ENCODE data around the gene MMP7. TPM values are rescaled to one million over a fixed set of nuclear protein-coding genes. Genes with fewer than 3 reads are reported as not detected.

Gene MMP7
- total and polyA plus RNA-seq, 2 donors (not counting 1 experiment from before 2014, with no cell fraction given) = not detected

DNA sequence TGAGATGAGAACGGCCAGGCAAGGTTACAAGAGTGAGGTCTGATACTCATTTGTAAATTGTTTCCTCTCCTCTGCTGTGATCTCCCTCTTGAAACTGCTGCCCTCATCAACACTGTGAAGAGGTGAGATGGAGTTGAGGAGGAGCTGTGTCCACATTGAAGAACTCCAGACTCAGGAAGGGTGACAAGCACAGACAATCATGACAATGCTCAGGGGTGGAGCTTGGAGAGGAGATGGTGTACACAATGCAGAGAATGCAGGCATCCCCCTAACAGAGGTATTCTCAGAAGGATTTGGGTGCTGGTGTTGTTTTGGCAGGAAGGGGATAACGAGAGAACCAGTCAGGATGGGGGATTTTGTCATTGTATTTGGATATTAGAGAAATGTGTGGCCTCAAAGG lies 21.5 kb upstream of the MMP7 start:
- ChIA-PET CTCF (interaction anchor here (1.4 kb wide), 1 partner anchor 61 kb away, joined by 4 read pairs; no protein-coding TSS in a partner anchor), POLR2A (no interaction called here)
- H3K27ac Mint-ChIP-seq = no peak overlapping the region
- H3K27me3 Mint-ChIP-seq = no peaks in the 10 kb centered on the region
- no peaks in the 10 kb centered on the region for H3K9me3 Mint-ChIP-seq (ENCODE audit: insufficient read depth)
- H3K79me2 ChIP-seq (ENCODE audit: control insufficient read depth, insufficient read depth, low read length) = no peaks in the 10 kb centered on the region
- intact Hi-C loops (cut with micrococcal nuclease) = no loop called here
- H3K9me3 ChIP-seq (ENCODE audit: control extremely low read depth in 1 of 3, control insufficient read depth in 2 of 3, insufficient read depth in 1 of 3, low read length in 2 of 3) = peaks cover 0 to under 1% (median 0%) of the 10 kb centered on the region in 3 donors
- 100% methylated on average over 1 of the region's 2 CpGs for WGBS (ENCODE audit: insufficient coverage)
- H4K20me1 ChIP-seq (ENCODE audit: control insufficient read depth, insufficient read depth, low read length, poor library complexity, severe bottlenecking) = no peaks in the 10 kb centered on the region
- TF ChIP-seq EZH2 (IDR thresholded peaks at IDR 0.05; ENCODE audit: borderline replicate concordance, insufficient read depth, low read depth, low read length, poor library complexity, severe bottlenecking) (no peak), CTCF (IDR thresholded peaks at IDR 0.05) (no peak)
- H3K4me3 Mint-ChIP-seq = no peak overlapping the region
- no peak for DNase-seq
- H2AFZ ChIP-seq (ENCODE audit: insufficient read depth, low read depth, low read length, poor library complexity, severe bottlenecking) = no peak overlapping the region
- H3K4me1 ChIP-seq (ENCODE audit: control insufficient read depth in 2 of 2, insufficient read depth in 2 of 2, low read length in 2 of 2) = peaks cover 13 to 18% of the 10 kb centered on the region in 2 donors
- no peak overlapping the region for H3K27ac ChIP-seq (ENCODE audit: low read length in 2 of 2)
- no peak overlapping the region for H3K4me2 ChIP-seq (replicated peaks; ENCODE audit: low read depth, low read length, poor library complexity, severe bottlenecking)
- no peak overlapping the region for H3K4me3 ChIP-seq (ENCODE audit: control extremely low read depth in 1 of 5, extremely low read depth in 1 of 5, insufficient read depth in 1 of 5, low read depth in 2 of 5, low read length in 4 of 5)
- H3K36me3 ChIP-seq (replicated peaks in 1 of 2; ENCODE audit: control extremely low read depth in 1 of 2, control insufficient read depth in 1 of 2, extremely low read depth in 1 of 2, insufficient read depth in 2 of 2, low read length in 1 of 2) = no peaks in the 10 kb centered on the region
- peaks cover 25% of the 10 kb centered on the region for H3K4me1 Mint-ChIP-seq
- no peaks in the 10 kb centered on the region for H3K27me3 ChIP-seq (replicated peaks in 1 of 4; ENCODE audit: control extremely low read depth in 1 of 4, control insufficient read depth in 3 of 4, insufficient read depth in 4 of 4, low read length in 3 of 4)
- no peak for ATAC-seq (ENCODE audit: low read depth)
- no peak overlapping the region for H3K9ac ChIP-seq (ENCODE audit: low read length)

GRCh38 chr11:102551169-102551781 lies 20.7 kb upstream of the MMP7 start:
- H3K9me3 Mint-ChIP-seq (ENCODE audit: insufficient read depth) = no peaks in the 10 kb centered on the region
- DNase-seq (no peak), ATAC-seq (ENCODE audit: low read depth) (no peak)
- no peaks in the 10 kb centered on the region for H3K27me3 Mint-ChIP-seq
- CTCF ChIA-PET = interaction anchor here (1.4 kb wide), 2 partner anchors 55 to 62 kb away, joined by 4 read pairs; no protein-coding TSS in a partner anchor
- H3K4me1 Mint-ChIP-seq = peaks cover 32% of the 10 kb centered on the region
- Histone ChIP-seq H3K4me1 (ENCODE audit: control insufficient read depth in 2 of 2, insufficient read depth in 2 of 2, low read length in 2 of 2) (peaks cover 21 to 24% of the 10 kb centered on the region in 2 donors), H3K36me3 (replicated peaks in 1 of 2; ENCODE audit: control extremely low read depth in 1 of 2, control insufficient read depth in 1 of 2, extremely low read depth in 1 of 2, insufficient read depth in 2 of 2, low read length in 1 of 2) (no peaks in the 10 kb centered on the region), H4K20me1 (ENCODE audit: control insufficient read depth, insufficient read depth, low read length, poor library complexity, severe bottlenecking) (no peaks in the 10 kb centered on the region), H2AFZ (ENCODE audit: insufficient read depth, low read depth, low read length, poor library complexity, severe bottlenecking) (no peak overlapping the region), H3K4me2 (replicated peaks; ENCODE audit: low read depth, low read length, poor library complexity, severe bottlenecking) (no peak overlapping the region), H3K9ac (ENCODE audit: low read length) (no peak overlapping the region), H3K79me2 (ENCODE audit: control insufficient read depth, insufficient read depth, low read length) (no peaks in the 10 kb centered on the region), H3K9me3 (ENCODE audit: control extremely low read depth in 1 of 3, control insufficient read depth in 2 of 3, insufficient read depth in 1 of 3, low read length in 2 of 3) (no peaks in the 10 kb centered on the region), H3K4me3 (ENCODE audit: control extremely low read depth in 1 of 5, extremely low read depth in 1 of 5, insufficient read depth in 1 of 5, low read depth in 2 of 5, low read length in 4 of 5) (no peak overlapping the region), H3K27ac (ENCODE audit: low read length in 2 of 2) (no peak overlapping the region), H3K27me3 (replicated peaks in 1 of 4; ENCODE audit: control extremely low read depth in 1 of 4, control insufficient read depth in 3 of 4, insufficient read depth in 4 of 4, low read length in 3 of 4) (no peaks in the 10 kb centered on the region)
- no peak overlapping the region for H3K4me3 Mint-ChIP-seq
- intact Hi-C loops (cut with micrococcal nuclease) = no loop called here
- POLR2A ChIA-PET = no interaction called here
- no peak overlapping the region for H3K27ac Mint-ChIP-seq
- 87% methylated on average over 2 of the region's 6 CpGs for WGBS (ENCODE audit: insufficient coverage)
- TF ChIP-seq CTCF (IDR thresholded peaks at IDR 0.05) (no peak), EZH2 (IDR thresholded peaks at IDR 0.05; ENCODE audit: borderline replicate concordance, insufficient read depth, low read depth, low read length, poor library complexity, severe bottlenecking) (no peak)
